Heart right ventricle (tissue), 16 donors: ENCODE data around the gene ZNF511. TPM values are rescaled to one million over a fixed set of nuclear protein-coding genes. Genes with fewer than 3 reads are reported as not detected.

Source experiments
- ATAC-seq, 8 donors: fragments of 200-7000 bp; cut with Tn5 transposase; one replicate each; pipeline ENCODE4 v1.9.1; 2020; ENCODE audit warnings: mild to moderate bottlenecking in 8 of 8, moderate library complexity in 8 of 8, moderate number of reproducible peaks in 1 of 8
- DNase-seq, 2 donors: peaks; one replicate each; pipeline ENCODE4 v3.0.0-alpha.2; 2020
- H3K27ac ChIP-seq, 10 donors: fragments of 200-600 bp; sonication (generic) in 2 of 10; one replicate each; pipeline versions ENCODE4 v1.5.0 to v1.8.0; 2020 to 2022; ENCODE audit warnings: mild to moderate bottlenecking in 3 of 10
- H3K27me3 ChIP-seq, 7 donors: fragments of 200-600 bp; one replicate each; pipeline ENCODE4 v1.8.0; 2021 to 2022; ENCODE audit warnings: mild to moderate bottlenecking in 2 of 7
- H3K36me3 ChIP-seq, 9 donors: fragments of 200-600 bp; sonication (generic) in 1 of 9; one replicate each; pipeline versions ENCODE4 v1.5.0 to v1.8.0; 2020 to 2022; ENCODE audit warnings: mild to moderate bottlenecking in 2 of 9
- H3K4me1 ChIP-seq, 9 donors: fragments of 200-600 bp; sonication (generic) in 1 of 9; one replicate each; pipeline versions ENCODE4 v1.5.0 to v1.8.0; 2020 to 2022; ENCODE audit warnings: mild to moderate bottlenecking in 4 of 9
- H3K4me3 ChIP-seq, 10 donors: fragments of 200-600 bp; sonication (generic) in 2 of 10; one replicate each; pipeline versions ENCODE4 v1.5.0 to v1.8.0; 2020 to 2022; ENCODE audit warnings: mild to moderate bottlenecking in 7 of 10, moderate library complexity in 2 of 10
- H3K9me3 ChIP-seq, 11 donors: fragments of 200-600 bp in 10 of 11; sonication (generic) in 2 of 11; one replicate each; pipeline versions ENCODE4 v1.5.0 to v1.8.0; 2013 to 2022; ENCODE audit warnings: mild to moderate bottlenecking in 2 of 11, control low read depth in 1 of 11, moderate library complexity in 1 of 11
- CTCF ChIP-seq, 9 donors: fragments of 200-600 bp; sonication (generic) in 2 of 9; IDR thresholded peaks; one replicate each; pipeline versions ENCODE4 v1.5.0 to v1.8.0; 2021 to 2022; ENCODE audit warnings: antibody characterized with exemption in 9 of 9, mild to moderate bottlenecking in 5 of 9, moderate library complexity in 1 of 9
- WGBS, 2 donors: extraction: QIAGEN DNeasy Blood & Tissue Kit; methylation state at CpG; one replicate each; pipeline ENCODE4 v1.1.7; 2013; ENCODE audit warnings: inconsistent platforms in 1 of 2; 5-methylcytosine and 5-hydroxymethylcytosine counted together
- intact Hi-C, 10 donors: fragments of 100-400 bp; cut with DNase I; formaldehyde crosslinking; loops; one replicate each; pipeline versions ENCODE4 v1.11.1 to v1.14.2; 2022
- polyA plus RNA-seq, 2 donors: library from polyadenylated mRNA; stranded (reverse); fragments of 200-250 nt; gene quantifications; one replicate each; pipeline ENCODE4 v1.2.3, GENCODE V29; 2013
- total RNA-seq, 10 donors: library from RNA; stranded (reverse); fragmentation: NEBNext Ultra II Directional in 3 of 10; extraction: Animal tissue kit (Norgen Biotek cat#: 25700) in 3 of 10; gene quantifications; one replicate each; pipeline versions ENCODE4 v1.2.1 to v1.2.4, GENCODE V29; 2021 to 2023
- donor health status: Arrhythmogenic right ventricular cardiomyopathy.
- donor health status: ischemic (EF 13 %, LVEDD 7.1; RV severe dilation, severe dysfunction).
- donor health status: healthy with polysubstance abuse.
- donor health status: DM: no; HTN: yes; CAD: no.
- donor health status: DM: no; HTN: no; CAD: no.
- donor health status: ischemic (EF 25% LVEDD 6.9; RV normal size, moderate dysfunction).
- donor health status: ischemic (EF 25% LVEDD 5.7; RV mildly dilated, moderate dysfunction).
- donor health status: healthy.
- donor health status: DM: yes; HTN: yes; CAD: no.
- donor health status: Ischemic cardiomyopathy.
- donor health status: ischemic (EF 35%, LVEDD 5.7; RV mildly dilated, moderate dysfunction).
- donor health status: nonischemic (EF 11% LVEDD 7.7; RV severe dilation, severe dysfunction).
- donor health status: DM: yes; HTN: yes; CAD: no.
- donor health status: PGD.
- donor health status: ischemic (EF 29% LVEDD 5.4; RV normal size, mild dysfunction).
- donor health status: nonischemic (EF 23%, LVEDD 6.1; RV moderate dilation, normal function).

The ZNF511 gene
- total and polyA plus RNA-seq, 12 donors, result 30.6 to 129 (median 43.5) TPM

GRCh38 chr10:133359972-133360610 lies 51.4 kb downstream of the ZNF511 start:
- no peak overlapping the region for H3K27ac ChIP-seq
- no peak overlapping the region for H3K4me3 ChIP-seq
- intact Hi-C loops, result no loop called here
- peaks cover 4 to 29% (median 15%) of the 10 kb centered on the region in 9 donors for H3K4me1 ChIP-seq
- peaks cover 0 to 6% (median 0%) of the 10 kb centered on the region in 11 donors for H3K9me3 ChIP-seq
- TF ChIP-seq CTCF (IDR thresholded peaks at IDR 0.05), result no peak
- ATAC-seq, result no peak
- H3K27me3 ChIP-seq, result no peaks in the 10 kb centered on the region
- peaks cover 0 to 38% (median 10%) of the 10 kb centered on the region in 9 donors for H3K36me3 ChIP-seq
- no peak for DNase-seq
- 83 to 84% methylated on average over 17 of the region's 17 CpGs for WGBS, 2 donors

- Histone ChIP-seq H3K27me3 (no peaks in the 10 kb centered on the region), H3K27ac (no peak overlapping the region), H3K4me1 (peaks cover 4 to 29% (median 15%) of the 10 kb centered on the region in 9 donors), H3K36me3 (peaks cover 0 to 49% (median 21%) of the 10 kb centered on the region in 9 donors), H3K4me3 (no peak overlapping the region), H3K9me3 (peaks cover 0 to 6% (median 0%) of the 10 kb centered on the region in 11 donors)
- intact Hi-C loops, result no loop called here
- DNase-seq, result no peak
- ATAC-seq, result no peak
- TF ChIP-seq CTCF (IDR thresholded peaks at IDR 0.05), result no peak
- 92 to 97% methylated on average over 5 of the region's 5 CpGs for WGBS, 2 donors
These were observed 52.5 kb downstream of the ZNF511 start for GRCh38 chr10:133361227-133361626.

GRCh38 chr10:133361773-133362441 lies 53.2 kb downstream of the ZNF511 start:
- ATAC-seq, result no peak
- H3K27ac ChIP-seq, result no peak overlapping the region
- peaks cover 0 to 56% (median 26%) of the 10 kb centered on the region in 9 donors for H3K36me3 ChIP-seq
- H3K27me3 ChIP-seq, result no peaks in the 10 kb centered on the region
- H3K9me3 ChIP-seq, result peaks cover 0 to 6% (median 0%) of the 10 kb centered on the region in 11 donors
- no peak overlapping the region for H3K4me3 ChIP-seq
- TF ChIP-seq CTCF (IDR thresholded peaks at IDR 0.05), result no peak
- intact Hi-C loops, result no loop called here
- DNase-seq, result no peak
- 83% methylated on average over 18 of the region's 18 CpGs for WGBS, 2 donors
- peaks cover 0 to 22% (median 8%) of the 10 kb centered on the region in 9 donors for H3K4me1 ChIP-seq

Other genes starting within 250 kb of the ZNF511 start
- gene ADGRA1, start 221.0 kb upstream of the ZNF511 start, total RNA-seq, result under 1 TPM in 5 of 10 donors, not detected in 5; 0.09 to 0.21 (median 0.11) TPM
- under 1 TPM in 1 of 2 donors, not detected in 1; under 0.01 TPM for gene ADGRA1, start 221.0 kb upstream of the ZNF511 start, polyA plus RNA-seq
- under 1 TPM in 8 of 10 donors, not detected in 2; 0.04 to 0.88 (median 0.20) TPM for gene KNDC1, start 148.7 kb upstream of the ZNF511 start, total RNA-seq
- gene KNDC1, start 148.7 kb upstream of the ZNF511 start, polyA plus RNA-seq, result under 1 TPM in 1 of 2 donors, not detected in 1; 0.07 TPM
- gene UTF1, start 78.7 kb upstream of the ZNF511 start, total RNA-seq, result not detected
- gene UTF1, start 78.7 kb upstream of the ZNF511 start, polyA plus RNA-seq, result not detected
- 1 to 10 TPM in 1 of 10 donors, under 1 TPM in 8, not detected in 1; 0.19 to 1.5 (median 0.42) TPM for gene VENTX, start 71.1 kb upstream of the ZNF511 start, total RNA-seq
- 1 to 10 TPM in 1 of 2 donors, under 1 TPM in 1; 0.83 to 1.3 TPM for gene VENTX, start 71.1 kb upstream of the ZNF511 start, polyA plus RNA-seq
- 1 to 10 TPM; 1.1 to 6.5 (median 1.7) TPM for gene ADAM8, start 32.0 kb upstream of the ZNF511 start, total RNA-seq
- 1 to 10 TPM in 1 of 2 donors, under 1 TPM in 1; 0.88 to 1.4 TPM for gene ADAM8, start 32.0 kb upstream of the ZNF511 start, polyA plus RNA-seq
- gene TUBGCP2, start within 50 bp of the ZNF511 start, total RNA-seq, result 10 to 100 TPM; 31.5 to 48.3 (median 36.9) TPM
- gene TUBGCP2, start within 50 bp of the ZNF511 start, polyA plus RNA-seq, result 10 to 100 TPM; 37.5 to 77.6 TPM
- gene CALY, start 28.0 kb downstream of the ZNF511 start, total RNA-seq, result under 1 TPM in 1 of 10 donors, not detected in 9; 0.77 TPM
- gene CALY, start 28.0 kb downstream of the ZNF511 start, polyA plus RNA-seq, result under 1 TPM in 1 of 2 donors, not detected in 1; 0.09 TPM
- not detected for gene PRAP1, start 38.5 kb downstream of the ZNF511 start, total RNA-seq
- not detected for gene PRAP1, start 38.5 kb downstream of the ZNF511 start, polyA plus RNA-seq
- gene FUOM, start 49.1 kb downstream of the ZNF511 start, total RNA-seq, result 10 to 100 TPM in 2 of 10 donors, 1 to 10 TPM in 8; 2.0 to 13.5 (median 5.1) TPM
- 10 to 100 TPM; 16.5 to 17.0 TPM for gene FUOM, start 49.1 kb downstream of the ZNF511 start, polyA plus RNA-seq
- 100 to 1,000 TPM; 180 to 275 (median 225) TPM for gene ECHS1, start 64.4 kb downstream of the ZNF511 start, total RNA-seq
- 100 to 1,000 TPM; 117 to 124 TPM for gene ECHS1, start 64.4 kb downstream of the ZNF511 start, polyA plus RNA-seq
- gene PAOX, start 70.3 kb downstream of the ZNF511 start, total RNA-seq, result 1 to 10 TPM; 1.5 to 4.4 (median 2.5) TPM
- gene PAOX, start 70.3 kb downstream of the ZNF511 start, polyA plus RNA-seq, result 1 to 10 TPM; 3.8 to 4.1 TPM
- gene MTG1, start 85.2 kb downstream of the ZNF511 start, total RNA-seq, result 10 to 100 TPM; 17.4 to 28.0 (median 22.1) TPM
- gene MTG1, start 85.2 kb downstream of the ZNF511 start, polyA plus RNA-seq, result 10 to 100 TPM; 34.2 to 36.2 TPM
- gene SPRN, start 115.7 kb downstream of the ZNF511 start, total RNA-seq, result under 1 TPM in 1 of 10 donors, not detected in 9; 0.09 TPM
- gene SPRN, start 115.7 kb downstream of the ZNF511 start, polyA plus RNA-seq, result under 1 TPM; 0.07 to 0.22 TPM
- gene SCART1, start 145.0 kb downstream of the ZNF511 start, total RNA-seq, result 1 to 10 TPM in 1 of 10 donors, under 1 TPM in 9; 0.15 to 1.5 (median 0.58) TPM
- gene SCART1, start 145.0 kb downstream of the ZNF511 start, polyA plus RNA-seq, result under 1 TPM; 0.17 to 0.66 TPM
- gene CYP2E1, start 218.4 kb downstream of the ZNF511 start, total RNA-seq, result 1 to 10 TPM in 5 of 10 donors, under 1 TPM in 3, not detected in 2; 0.47 to 2.0 (median 1.2) TPM
- gene CYP2E1, start 218.4 kb downstream of the ZNF511 start, polyA plus RNA-seq, result under 1 TPM; 0.49 to 0.80 TPM